NCI-H1092 (cell line): ENCODE data around the gene PATL1.
"Not testable (repeated sequence)": the region's sequence is repeated elsewhere in the genome, so short reads cannot be mapped to it uniquely, and the experiment has no call there.

Experiments
- DNase-seq: peaks from one replicate; lab custom pipeline; 2025; lab: John Stamatoyannopoulos, UW

Gene PATL1

GRCh38 chr11:59668950-59669610 lies at the start of gene PATL1:
Gene PATL1 (minus strand): TSS chr11:59669037. CDS start chr11:59668895, 142 bp downstream.
- peak; percentile 99 for DNase-seq

GRCh38 chr11:59716051-59716450 lies 47.2 kb upstream of the PATL1 start:
- no peak for DNase-seq

GRCh38 chr11:59713745-59714144 lies 44.9 kb upstream of the PATL1 start, which contains the start of gene OR10V1:
Gene OR10V1 (minus strand): TSS chr11:59713845. CDS start chr11:59713845, 0 bp downstream.
- no peak for DNase-seq

- no peak for DNase-seq
Observed at GRCh38 chr11:59710136-59710847, 41.5 kb upstream of the PATL1 start.

GRCh38 chr11:59708537-59708936 lies 39.7 kb upstream of the PATL1 start:
- no peak for DNase-seq

GRCh38 chr11:59707371-59707770 lies 38.5 kb upstream of the PATL1 start:
- no peak for DNase-seq

- no peak for DNase-seq
Observed at GRCh38 chr11:59706518-59707285, 37.9 kb upstream of the PATL1 start.

GRCh38 chr11:59705294-59705693 lies 36.5 kb upstream of the PATL1 start:
- no peak for DNase-seq

GRCh38 chr11:59703515-59703914 lies 34.7 kb upstream of the PATL1 start:
- not testable (repeated sequence) for DNase-seq

GRCh38 chr11:59700157-59700556 lies 31.3 kb upstream of the PATL1 start:
- not testable (repeated sequence) for DNase-seq

GRCh38 chr11:59698506-59698905 lies 29.7 kb upstream of the PATL1 start:
- DNase-seq, result no peak

- DNase-seq, result no peak
Observed at GRCh38 chr11:59692915-59693314, 24.1 kb upstream of the PATL1 start.

- DNase-seq, result no peak
Observed at GRCh38 chr11:59691156-59691555, 22.3 kb upstream of the PATL1 start.

GRCh38 chr11:59689015-59689414 lies 20.2 kb upstream of the PATL1 start:
- no peak for DNase-seq

- DNase-seq, result not testable (repeated sequence)
Observed at GRCh38 chr11:59681260-59681725, 12.5 kb upstream of the PATL1 start.

- peak; percentile 35 for DNase-seq
Observed at GRCh38 chr11:59680287-59681154, 11.7 kb upstream of the PATL1 start.

- DNase-seq, result no peak
Observed at GRCh38 chr11:59679347-59679746, 10.5 kb upstream of the PATL1 start.

- DNase-seq, result no peak
Observed at GRCh38 chr11:59678813-59679165, 10.0 kb upstream of the PATL1 start.

GRCh38 chr11:59678118-59678812 lies 9.4 kb upstream of the PATL1 start:
- no peak for DNase-seq

GRCh38 chr11:59676205-59676604 lies 7.4 kb upstream of the PATL1 start:
- no peak for DNase-seq

- DNase-seq, result no peak
Observed at GRCh38 chr11:59674291-59674690, 5.5 kb upstream of the PATL1 start.
